Hepatocyte (in vitro differentiated cells): ENCODE results near the gene PLSCR1. TPM values are rescaled to one million over a fixed set of nuclear protein-coding genes. Genes with fewer than 3 reads are reported as not detected.

Experiments
- DNase-seq: peaks from one replicate; pipeline ENCODE4 v3.0.0-alpha.2; 2016; ENCODE audit warnings: low spot score
- H2AFZ ChIP-seq: fragments of 200-600 bp; sonication (generic); 2 replicates; pipeline ENCODE4 v1.6.0; 2016; ENCODE audit warnings: antibody characterized with exemption, mild to moderate bottlenecking
- H3K27ac ChIP-seq: fragments of 200-600 bp; sonication (generic); 2 replicates; pipeline ENCODE4 v1.5.1; 2016; ENCODE audit warnings: mild to moderate bottlenecking
- H3K27me3 ChIP-seq: fragments of 200-600 bp; sonication (generic); 2 replicates; pipeline ENCODE4 v1.6.1; 2016
- H3K36me3 ChIP-seq: fragments of 200-600 bp; sonication (generic); replicated peaks from 2 replicates; pipeline ENCODE4 v1.5.1; 2016; ENCODE audit warnings: low read depth; ENCODE audit not compliant: insufficient read depth
- H3K4me1 ChIP-seq: fragments of 200-600 bp; sonication (generic); 2 replicates; pipeline ENCODE4 v1.5.1; 2016; ENCODE audit warnings: mild to moderate bottlenecking, moderate library complexity; ENCODE audit not compliant: insufficient read depth
- H3K4me2 ChIP-seq: fragments of 200-600 bp; sonication (generic); 2 replicates; pipeline ENCODE4 v1.6.0; 2016
- H3K4me3 ChIP-seq: fragments of 200-600 bp; sonication (generic); 2 replicates; pipeline ENCODE4 v1.5.1; 2016; ENCODE audit warnings: mild to moderate bottlenecking
- H3K79me2 ChIP-seq: fragments of 200-600 bp; sonication (generic); 2 replicates; pipeline ENCODE4 v1.6.0; 2017; ENCODE audit warnings: mild to moderate bottlenecking
- H3K9me2 ChIP-seq: fragments of 200-600 bp; sonication (generic); replicated peaks from 2 replicates; pipeline ENCODE4 v1.6.0; 2017; ENCODE audit warnings: mild to moderate bottlenecking; ENCODE audit not compliant: insufficient read depth
- H3K9me3 ChIP-seq: fragments of 200-600 bp; sonication (generic); 2 replicates; pipeline ENCODE4 v1.5.1; 2016; ENCODE audit warnings: low read depth, mild to moderate bottlenecking
- H4K20me1 ChIP-seq: fragments of 200-600 bp; sonication (generic); 2 replicates; pipeline ENCODE4 v1.6.0; 2016; ENCODE audit warnings: mild to moderate bottlenecking; ENCODE audit not compliant: insufficient read depth, poor library complexity, severe bottlenecking
- CTCF ChIP-seq: fragments of 200-600 bp; sonication (generic); IDR thresholded peaks from 2 replicates; pipeline ENCODE4 v1.5.1; 2016; ENCODE audit warnings: antibody characterized with exemption, mild to moderate bottlenecking; ENCODE audit not compliant: poor library complexity
- EZH2 ChIP-seq: fragments of 200-600 bp; sonication (generic); IDR thresholded peaks from 2 replicates; pipeline ENCODE4 v1.6.1; 2016; ENCODE audit warnings: antibody characterized with exemption, mild to moderate bottlenecking, borderline replicate concordance
- EZH2phosphoT487 ChIP-seq: fragments of 200-600 bp; sonication (generic); IDR thresholded peaks from one replicate; pipeline ENCODE4 v1.6.1; 2018; ENCODE audit warnings: antibody characterized with exemption, mild to moderate bottlenecking, low read depth, moderate library complexity; ENCODE audit not compliant: unreplicated experiment, severe bottlenecking
- WGBS: methylation state at CpG from one replicate; pipeline ENCODE4 v1.1.6; 2016; ENCODE audit warnings: low lambda C conversion rate; ENCODE audit errors: missing lambda C conversion rate; 5-methylcytosine and 5-hydroxymethylcytosine counted together
- polyA plus RNA-seq: library from polyadenylated mRNA; unstranded; fragments of >200 nt; fragmentation: Nextera tagmentation; extraction: Ambion mirVana; gene quantifications from 2 replicates; pipeline ENCODE4 v1.2.1, GENCODE V29; 2016
- total RNA-seq: library from RNA; depleted of rRNA; stranded (reverse); fragments of >200 nt; gene quantifications from 2 replicates; pipeline ENCODE4 v1.2.3, GENCODE V29; 2014

Gene PLSCR1
- total and polyA plus RNA-seq, 2 experiments from 2014 or later, result 44.9 to 72.6 TPM

- no peak for TF ChIP-seq CTCF
- no peak for TF ChIP-seq EZH2phosphoT487
- TF ChIP-seq EZH2, result no peak
- WGBS, result 93% methylated on average over 3 of the region's 3 CpGs
These were observed 6.8 kb downstream of the PLSCR1 start for GRCh38 chr3:146537603-146538002.

GRCh38 chr3:146536681-146537080, 7.7 kb downstream of the PLSCR1 start:
- H3K27ac ChIP-seq, result no peak overlapping the region
- H3K79me2 ChIP-seq, result peaks cover 73% of the 10 kb centered on the region

More at GRCh38 chr3:146537603-146538002, 6.8 kb downstream of the PLSCR1 start:
- Histone ChIP-seq H3K4me3 (no peak overlapping the region), H3K36me3 (no peaks in the 10 kb centered on the region), H3K4me1 (peaks cover under 1% of the 10 kb centered on the region), H3K4me2 (no peak overlapping the region), H4K20me1 (no peaks in the 10 kb centered on the region), H3K27me3 (no peaks in the 10 kb centered on the region), H3K27ac (no peak overlapping the region), H3K9me3 (no peaks in the 10 kb centered on the region), H3K79me2 (peaks cover 83% of the 10 kb centered on the region), H2AFZ (no peak overlapping the region), H3K9me2 (no peaks in the 10 kb centered on the region)
- no peak for DNase-seq

GRCh38 chr3:146532406-146532805, 12.0 kb downstream of the PLSCR1 start:
- Histone ChIP-seq H3K4me2 (no peak overlapping the region), H3K4me1 (no peaks in the 10 kb centered on the region), H3K27me3 (no peaks in the 10 kb centered on the region), H3K9me2 (no peaks in the 10 kb centered on the region), H3K9me3 (no peaks in the 10 kb centered on the region), H3K36me3 (no peaks in the 10 kb centered on the region), H2AFZ (no peak overlapping the region), H3K4me3 (no peak overlapping the region), H3K79me2 (peaks cover 31% of the 10 kb centered on the region), H4K20me1 (no peaks in the 10 kb centered on the region), H3K27ac (no peak overlapping the region)
- TF ChIP-seq EZH2, result no peak
- no peak for TF ChIP-seq CTCF
- no peak for TF ChIP-seq EZH2phosphoT487
- 33% methylated on average over 2 of the region's 2 CpGs for WGBS
- no peak for DNase-seq

More at GRCh38 chr3:146536681-146537080, 7.7 kb downstream of the PLSCR1 start:
- H3K9me3 ChIP-seq, result no peaks in the 10 kb centered on the region
- TF ChIP-seq CTCF (no peak), EZH2phosphoT487 (no peak), EZH2 (no peak)
- H3K4me1 ChIP-seq, result no peaks in the 10 kb centered on the region
- no peaks in the 10 kb centered on the region for H3K36me3 ChIP-seq
- no peaks in the 10 kb centered on the region for H4K20me1 ChIP-seq
- H3K4me2 ChIP-seq, result no peak overlapping the region
- no peak overlapping the region for H2AFZ ChIP-seq
- no peaks in the 10 kb centered on the region for H3K27me3 ChIP-seq
- DNase-seq, result no peak
- H3K4me3 ChIP-seq, result no peak overlapping the region
- no peaks in the 10 kb centered on the region for H3K9me2 ChIP-seq

- no peaks in the 10 kb centered on the region for H3K9me3 ChIP-seq
- no peak overlapping the region for H3K27ac ChIP-seq
- no peak for DNase-seq
- 74% methylated on average over 2 of the region's 2 CpGs for WGBS
- H3K4me3 ChIP-seq, result no peak overlapping the region
- no peaks in the 10 kb centered on the region for H4K20me1 ChIP-seq
- H3K27me3 ChIP-seq, result no peaks in the 10 kb centered on the region
- H3K9me2 ChIP-seq, result no peaks in the 10 kb centered on the region
- TF ChIP-seq CTCF, result no peak
- TF ChIP-seq EZH2phosphoT487, result no peak
- no peak overlapping the region for H3K4me2 ChIP-seq
- no peaks in the 10 kb centered on the region for H3K4me1 ChIP-seq
- H3K36me3 ChIP-seq, result no peaks in the 10 kb centered on the region
- H2AFZ ChIP-seq, result no peak overlapping the region
- H3K79me2 ChIP-seq, result peaks cover 13% of the 10 kb centered on the region
These were observed 13.8 kb downstream of the PLSCR1 start for GRCh38 chr3:146530609-146531008.
